Trophoblast cell (in vitro differentiated cells and primary cell): ENCODE data around the gene CREB5.
"Not testable (repeated sequence)": the region's sequence is repeated elsewhere in the genome, so short reads cannot be mapped to it uniquely, and the experiment has no call there.

Experiments
- DNase-seq, 2 donors: peaks; one replicate each; pipeline ENCODE4 v3.0.0-alpha.2; 2016
- H2AFZ ChIP-seq: 2 replicates; pipeline ENCODE4 v1.6.1; 2013; ENCODE audit warnings: low read length, moderate library complexity, mild to moderate bottlenecking; ENCODE audit not compliant: insufficient read depth, poor library complexity
- H2AK5ac ChIP-seq: 2 replicates; pipeline ENCODE4 v1.6.1; 2013; ENCODE audit warnings: mild to moderate bottlenecking, low read length
- H2BK120ac ChIP-seq: 2 replicates; pipeline ENCODE4 v1.6.1; 2013; ENCODE audit warnings: low read length, mild to moderate bottlenecking, moderate library complexity; ENCODE audit not compliant: insufficient read depth, poor library complexity
- H2BK12ac ChIP-seq: 2 replicates; pipeline ENCODE4 v1.6.1; 2013; ENCODE audit warnings: mild to moderate bottlenecking, low read length, moderate library complexity
- H2BK5ac ChIP-seq: 2 replicates; pipeline ENCODE4 v1.6.1; 2013; ENCODE audit warnings: low read length, low read depth, moderate library complexity, mild to moderate bottlenecking; ENCODE audit not compliant: poor library complexity
- H3K14ac ChIP-seq: 2 replicates; pipeline ENCODE4 v1.6.1; 2013; ENCODE audit warnings: mild to moderate bottlenecking, low read length
- H3K18ac ChIP-seq: 2 replicates; pipeline ENCODE4 v1.6.1; 2013; ENCODE audit warnings: mild to moderate bottlenecking, low read length
- H3K23ac ChIP-seq: 2 replicates; pipeline ENCODE4 v1.6.1; 2013; ENCODE audit warnings: low read length
- H3K27ac ChIP-seq: 2 replicates; pipeline ENCODE4 v1.5.1; 2013; ENCODE audit warnings: low read depth, mild to moderate bottlenecking, inconsistent platforms, low read length, moderate library complexity
- H3K27me3 ChIP-seq: 2 replicates; pipeline ENCODE4 v1.6.1; 2013; ENCODE audit warnings: inconsistent platforms, mild to moderate bottlenecking, low read length, moderate library complexity; ENCODE audit not compliant: insufficient read depth
- H3K36me3 ChIP-seq, 2 experiments: 1 replicate in 1 of 2; 2 replicates in 1 of 2; pipeline ENCODE4 v1.6.1; 2013; ENCODE audit warnings: low read length in 2 of 2, mild to moderate bottlenecking in 2 of 2, moderate library complexity in 1 of 2; ENCODE audit not compliant: insufficient read depth in 2 of 2, control insufficient read depth in 1 of 2
- H3K4ac ChIP-seq: 2 replicates; pipeline ENCODE4 v1.6.1; 2013; ENCODE audit warnings: low read depth, mild to moderate bottlenecking, low read length, moderate library complexity
- H3K4me1 ChIP-seq, 2 experiments: 1 replicate in 1 of 2; 2 replicates in 1 of 2; pipeline ENCODE4 v1.6.1; 2013; ENCODE audit warnings: low read length in 2 of 2, mild to moderate bottlenecking in 2 of 2, moderate library complexity in 1 of 2; ENCODE audit not compliant: insufficient read depth in 2 of 2, control insufficient read depth in 1 of 2
- H3K4me2 ChIP-seq: 2 replicates; pipeline ENCODE4 v1.6.1; 2013; ENCODE audit warnings: inconsistent platforms, mild to moderate bottlenecking, low read length, moderate library complexity
- H3K4me3 ChIP-seq: 2 replicates; pipeline ENCODE4 v1.5.1; 2013; ENCODE audit warnings: mild to moderate bottlenecking, low read depth, low read length, inconsistent platforms
- H3K79me1 ChIP-seq: one replicate; pipeline ENCODE4 v1.6.1; 2013; ENCODE audit warnings: low read length
- H3K79me2 ChIP-seq: 2 replicates; pipeline ENCODE4 v1.6.1; 2013; ENCODE audit warnings: low read length, mild to moderate bottlenecking; ENCODE audit not compliant: control insufficient read depth, insufficient read depth, poor library complexity
- H3K9ac ChIP-seq: 2 replicates; pipeline ENCODE4 v1.6.1; 2013; ENCODE audit warnings: mild to moderate bottlenecking, low read length
- H3K9me3 ChIP-seq: 2 replicates; pipeline ENCODE4 v1.6.1; 2013; ENCODE audit warnings: low read depth, mild to moderate bottlenecking, control low read depth, inconsistent platforms, low read length; ENCODE audit not compliant: insufficient read depth
- H4K12ac ChIP-seq: 2 replicates; pipeline ENCODE4 v1.6.1; 2013; ENCODE audit warnings: low read depth, mild to moderate bottlenecking, low read length, moderate library complexity
- H4K8ac ChIP-seq: 2 replicates; pipeline ENCODE4 v1.6.1; 2013; ENCODE audit warnings: low read depth, mild to moderate bottlenecking, low read length, moderate library complexity
- H4K91ac ChIP-seq: one replicate; pipeline ENCODE4 v1.6.1; 2013; ENCODE audit warnings: low read depth, mild to moderate bottlenecking, low read length, moderate library complexity
- WGBS: extraction: QIAGEN DNeasy Blood & Tissue Kit; methylation state at CpG from one replicate; pipeline ENCODE4 v1.1.7; 2013; ENCODE audit warnings: missing lambda C conversion rate; ENCODE audit not compliant: insufficient read length, insufficient coverage; ENCODE audit errors: extremely low coverage; 5-methylcytosine and 5-hydroxymethylcytosine counted together

Gene CREB5

DNA sequence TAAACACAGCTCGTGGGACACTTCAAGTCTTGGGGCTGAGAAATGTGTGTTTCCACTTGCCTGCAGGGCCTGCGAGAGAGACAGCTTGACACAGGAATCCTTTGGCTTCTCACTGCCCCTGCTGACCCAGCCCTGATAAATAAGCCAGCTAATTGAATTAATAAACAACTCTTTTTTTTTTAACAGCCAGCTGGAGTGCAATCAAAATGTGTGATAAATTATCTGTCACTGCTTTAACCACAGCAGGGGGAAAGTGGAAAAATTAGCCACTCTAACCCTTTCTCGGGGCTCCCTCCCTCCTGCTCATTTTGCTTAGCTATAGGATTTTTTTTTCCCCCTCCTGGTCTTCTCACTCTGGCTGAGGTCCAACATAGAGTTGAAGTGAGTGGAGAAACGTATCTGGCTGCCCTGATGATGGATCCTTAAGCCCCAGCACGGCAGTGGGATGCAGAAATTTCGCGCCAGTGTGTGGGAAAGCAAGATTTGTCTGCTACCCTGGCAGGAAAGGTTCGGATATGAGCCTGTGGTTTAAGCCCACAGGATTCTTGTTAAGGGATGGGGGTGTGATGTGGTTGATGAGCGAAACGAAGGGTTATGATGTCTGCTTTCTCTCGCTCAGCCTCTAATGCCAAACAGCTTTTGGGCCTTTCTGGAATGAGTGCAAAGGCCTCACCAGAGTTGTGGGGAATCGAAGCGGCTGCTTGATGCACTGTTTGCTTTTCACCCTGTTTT, 372.0 kb downstream of the CREB5 start:
- H4K91ac ChIP-seq = no peak overlapping the region
- H3K9me3 ChIP-seq = peaks cover 3% of the 10 kb centered on the region

GRCh38 chr7:28785041-28785995, 373.0 kb downstream of the CREB5 start:
- Histone ChIP-seq H3K9me3 (peaks cover 3% of the 10 kb centered on the region), H2BK5ac (no peak overlapping the region), H4K91ac (no peak overlapping the region), H4K8ac (no peak overlapping the region), H2BK12ac (no peak overlapping the region), H3K23ac (no peak overlapping the region), H3K18ac (no peak overlapping the region), H3K27ac (no peak overlapping the region), H3K4me1 (no peaks in the 10 kb centered on the region), H2BK120ac (no peak overlapping the region), H3K4ac (no peak overlapping the region), H3K4me3 (no peak overlapping the region), H3K79me1 (no peaks in the 10 kb centered on the region), H3K79me2 (no peaks in the 10 kb centered on the region), H3K27me3 (no peaks in the 10 kb centered on the region), H3K9ac (no peak overlapping the region), H2AK5ac (no peak overlapping the region), H3K14ac (no peak overlapping the region), H4K12ac (no peak overlapping the region), H3K36me3 (no peaks in the 10 kb centered on the region), H2AFZ (no peak overlapping the region), H3K4me2 (no peak overlapping the region)
- WGBS = no CpG with 5 or more reads among the region's 14 CpGs
- DNase-seq = no peak

More for the DNA sequence above, 372.0 kb downstream of the CREB5 start:
- H2AK5ac ChIP-seq = no peak overlapping the region
- no peak overlapping the region for H3K14ac ChIP-seq
- H4K12ac ChIP-seq = no peak overlapping the region
- H3K18ac ChIP-seq = no peak overlapping the region
- WGBS = no CpG with 5 or more reads among the region's 13 CpGs
- no peak overlapping the region for H2BK5ac ChIP-seq
- no peak overlapping the region for H3K4me2 ChIP-seq
- no peak overlapping the region for H3K4ac ChIP-seq
- H3K4me1 ChIP-seq = no peaks in the 10 kb centered on the region
- H3K36me3 ChIP-seq = no peaks in the 10 kb centered on the region
- no peaks in the 10 kb centered on the region for H3K79me1 ChIP-seq
- H4K8ac ChIP-seq = no peak overlapping the region
- no peak for DNase-seq
- H3K79me2 ChIP-seq = no peaks in the 10 kb centered on the region
- no peak overlapping the region for H3K23ac ChIP-seq
- no peak overlapping the region for H2AFZ ChIP-seq
- H3K27me3 ChIP-seq = no peaks in the 10 kb centered on the region
- H3K27ac ChIP-seq = no peak overlapping the region
- H3K9ac ChIP-seq = no peak overlapping the region
- no peak overlapping the region for H2BK12ac ChIP-seq
- H3K4me3 ChIP-seq = no peak overlapping the region
- H2BK120ac ChIP-seq = no peak overlapping the region

DNA sequence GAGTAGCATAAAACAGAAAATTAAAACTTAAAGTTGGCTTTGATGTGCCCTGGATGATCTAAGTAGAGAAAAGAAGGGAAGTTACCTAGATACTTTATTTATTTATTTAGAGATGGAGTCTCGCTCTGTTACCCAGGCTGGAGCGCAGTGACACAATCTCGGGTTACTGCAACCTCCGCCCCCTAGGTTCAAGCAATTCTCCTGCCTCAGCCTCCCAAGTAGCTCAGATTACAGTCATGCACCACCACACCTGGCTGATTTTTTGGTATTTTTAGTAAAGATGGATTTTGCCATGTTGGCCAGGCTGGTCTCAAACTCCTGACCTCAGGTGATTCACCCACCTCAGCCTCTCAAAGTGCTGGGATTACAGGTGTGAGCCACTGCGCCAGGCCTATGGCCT, 373.8 kb downstream of the CREB5 start:
- H3K79me1 ChIP-seq, H4K8ac ChIP-seq, H3K9ac ChIP-seq, H2BK12ac ChIP-seq, H3K36me3 ChIP-seq, H3K23ac ChIP-seq, H4K12ac ChIP-seq, DNase-seq, H2AFZ ChIP-seq, H3K14ac ChIP-seq, H3K9me3 ChIP-seq, H3K4ac ChIP-seq, H3K27me3 ChIP-seq, H3K79me2 ChIP-seq, H4K91ac ChIP-seq, H2BK5ac ChIP-seq, H3K4me2 ChIP-seq, H3K4me3 ChIP-seq, H2AK5ac ChIP-seq, H3K18ac ChIP-seq, H3K27ac ChIP-seq, H2BK120ac ChIP-seq, H3K4me1 ChIP-seq: not testable (repeated sequence)
- no CpG with 5 or more reads among the region's 5 CpGs for WGBS

DNA sequence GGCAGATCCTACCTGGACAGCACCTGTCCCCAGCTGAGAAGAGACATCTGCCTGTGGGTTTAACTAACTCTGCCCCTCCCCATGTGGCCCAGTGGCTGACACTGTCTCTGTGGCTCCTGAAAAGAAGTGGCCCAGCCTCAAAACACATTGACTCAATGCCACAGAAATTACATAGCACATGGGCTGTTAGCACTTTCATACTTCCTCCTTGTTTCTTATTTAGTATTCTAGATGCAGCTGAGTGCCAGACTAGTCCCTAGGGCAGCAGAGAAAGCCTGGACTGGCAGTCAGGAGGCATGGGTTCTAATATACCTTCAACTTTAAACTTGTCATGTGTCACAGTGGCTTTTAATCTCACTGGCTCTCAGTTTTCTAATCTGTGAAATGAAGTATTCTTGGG, 374.8 kb downstream of the CREB5 start:
- Histone ChIP-seq H3K79me2 (no peaks in the 10 kb centered on the region), H4K12ac (no peak overlapping the region), H3K14ac (no peak overlapping the region), H4K91ac (no peak overlapping the region), H3K36me3 (no peaks in the 10 kb centered on the region), H3K4me2 (no peak overlapping the region), H3K27ac (no peak overlapping the region), H3K79me1 (no peaks in the 10 kb centered on the region), H3K23ac (no peak overlapping the region), H3K4ac (no peak overlapping the region), H2BK12ac (no peak overlapping the region), H2BK5ac (no peak overlapping the region), H3K27me3 (no peaks in the 10 kb centered on the region), H2BK120ac (no peak overlapping the region), H3K4me1 (no peaks in the 10 kb centered on the region), H3K18ac (no peak overlapping the region), H4K8ac (no peak overlapping the region), H3K4me3 (no peak overlapping the region), H3K9ac (no peak overlapping the region), H3K9me3 (peaks cover 3% of the 10 kb centered on the region), H2AK5ac (no peak overlapping the region), H2AFZ (no peak overlapping the region)
- DNase-seq = no peak
